SK-N-MC (cell line): ENCODE results near the gene SSBP2.

ENCODE experiments used
- EZH2 ChIP-seq: fragments of 200-600 bp; sonication (generic); IDR thresholded peaks from one replicate; pipeline ENCODE4 v1.6.1; 2017; ENCODE audit warnings: antibody characterized with exemption
- POLR2AphosphoS5 ChIP-seq: IDR thresholded peaks from 2 replicates; pipeline ENCODE4 v1.6.1; 2012; ENCODE audit warnings: mild to moderate bottlenecking, low read depth, low read length, borderline replicate concordance

DNA sequence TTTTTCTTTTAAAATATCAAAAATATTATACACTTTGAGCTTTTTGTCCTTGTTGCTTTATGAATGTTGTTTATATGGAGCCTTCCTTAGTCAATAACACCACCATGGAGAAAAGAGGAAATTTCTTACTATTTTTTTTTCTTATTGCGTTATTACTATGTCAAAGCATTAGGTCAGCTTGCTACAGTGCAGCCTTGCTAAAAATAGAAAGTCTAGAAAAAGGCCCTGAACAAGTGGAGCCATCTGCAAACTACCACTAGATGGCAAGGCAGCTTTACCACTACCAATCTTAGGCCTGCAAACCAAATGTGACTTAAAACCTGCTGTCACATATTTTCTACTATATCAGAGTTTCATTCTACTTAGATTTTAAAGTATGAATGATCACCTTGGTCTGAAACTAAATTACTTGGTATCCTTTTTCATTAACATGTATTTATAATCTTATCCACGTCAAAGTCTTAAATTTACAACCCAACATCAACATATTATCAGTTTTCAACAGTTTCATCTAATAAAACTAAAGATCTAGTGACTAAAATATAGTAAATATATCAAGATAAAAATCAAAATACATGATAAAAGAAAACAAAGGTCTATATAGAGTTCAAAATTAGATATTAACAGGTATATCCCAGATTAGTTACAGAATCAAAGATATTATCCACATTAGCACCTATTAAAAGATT is 243.9 kb downstream of the SSBP2 start:
- no peak for TF ChIP-seq EZH2
- TF ChIP-seq POLR2AphosphoS5: no peak
